Measurements from ENCODE around the gene DHDDS.
"Not testable (repeated sequence)": the region's sequence is repeated elsewhere in the genome, so short reads cannot be mapped to it uniquely, and the experiment has no call there.

Gene DHDDS

DNA sequence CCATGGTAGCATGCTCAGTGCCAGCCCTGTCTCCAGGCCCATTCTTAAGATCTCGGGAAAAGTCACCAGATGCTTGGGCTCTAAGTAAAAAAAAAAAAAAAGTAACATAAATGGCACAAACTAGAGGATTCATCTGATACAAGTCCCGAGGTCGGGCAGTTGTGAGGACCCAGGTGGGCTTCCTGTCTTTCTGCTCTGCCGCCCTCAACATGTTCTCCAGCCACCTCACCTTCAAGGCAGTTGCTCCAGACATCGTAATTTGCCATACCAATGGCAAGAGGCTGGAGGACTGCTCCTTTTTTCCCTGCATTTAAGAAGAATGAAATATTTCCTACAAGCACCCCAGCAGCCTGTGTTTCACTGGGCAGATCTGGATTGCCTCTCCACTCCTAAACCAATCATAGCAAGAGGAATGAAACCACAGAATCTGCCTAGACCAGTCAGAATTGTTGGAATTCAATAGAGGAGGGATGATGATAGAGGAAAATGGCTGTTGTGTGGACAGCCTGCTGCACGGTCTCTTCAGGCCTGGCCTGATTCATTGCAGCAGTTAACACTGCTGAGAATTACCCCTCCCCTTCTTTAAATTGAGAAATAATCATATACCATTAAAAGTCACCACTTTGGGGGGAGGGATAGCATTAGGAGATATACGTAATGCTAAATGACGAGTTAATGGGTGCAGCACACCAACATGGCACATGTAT is 45.5 kb downstream of the DHDDS start:
- no peak for DNase-seq

DNA sequence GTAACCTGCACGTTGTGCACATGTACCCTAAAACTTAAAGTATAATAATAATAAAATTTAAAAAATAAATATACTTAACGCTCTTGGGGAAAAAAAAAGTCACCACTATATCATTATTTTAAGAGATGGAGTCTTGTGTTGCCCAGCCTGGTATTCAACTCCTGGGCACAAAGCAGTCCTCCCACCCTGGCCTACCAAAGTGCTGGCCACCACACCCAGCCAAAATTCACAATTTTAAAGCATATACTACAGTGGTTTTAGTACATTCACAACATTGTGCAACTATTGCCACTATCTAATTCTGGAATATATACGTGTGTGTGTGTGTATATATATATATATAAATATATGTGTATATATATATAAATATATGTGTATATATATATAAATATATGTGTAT is 46.0 kb downstream of the DHDDS start:
- DNase-seq: no peak

DNA sequence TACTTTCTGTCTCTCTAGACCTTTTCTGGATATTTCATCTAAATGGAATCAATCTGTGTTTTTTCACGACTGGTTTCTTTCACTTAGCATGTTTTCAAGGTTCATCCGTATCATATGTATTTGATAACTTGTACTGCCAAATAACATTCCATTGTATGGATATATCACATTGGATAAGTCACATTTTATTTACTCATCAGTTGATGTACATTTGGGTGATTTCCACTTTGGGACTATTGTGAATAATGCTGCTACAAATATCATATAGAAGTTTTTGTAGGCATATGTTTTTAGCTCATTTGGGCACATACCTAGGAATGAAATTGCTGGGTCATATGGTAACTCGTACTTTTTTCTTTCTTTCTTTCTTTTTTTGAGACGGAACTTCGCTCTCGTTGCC is 46.9 kb downstream of the DHDDS start:
- DNase-seq: no peak

DNA sequence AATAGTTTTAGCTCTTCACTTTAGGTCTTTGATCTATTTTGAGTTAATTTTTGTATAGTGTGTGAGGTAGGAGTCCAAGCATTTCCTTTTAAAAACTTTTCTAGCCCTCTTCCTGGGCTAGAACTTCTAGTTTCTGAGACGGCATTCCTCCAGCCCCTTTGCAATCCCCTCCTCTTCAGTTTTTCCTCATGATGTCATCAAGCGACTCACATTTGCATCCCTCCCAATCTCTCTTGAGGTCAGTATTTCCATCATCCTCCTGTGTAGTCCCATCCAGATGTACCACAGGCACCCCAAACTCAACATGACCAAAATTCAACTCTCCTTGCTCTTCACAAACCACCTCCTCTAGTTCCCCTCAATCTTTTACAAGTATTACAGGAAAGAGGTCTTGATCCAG is 50.8 kb downstream of the DHDDS start:
- no peak for DNase-seq

DNA sequence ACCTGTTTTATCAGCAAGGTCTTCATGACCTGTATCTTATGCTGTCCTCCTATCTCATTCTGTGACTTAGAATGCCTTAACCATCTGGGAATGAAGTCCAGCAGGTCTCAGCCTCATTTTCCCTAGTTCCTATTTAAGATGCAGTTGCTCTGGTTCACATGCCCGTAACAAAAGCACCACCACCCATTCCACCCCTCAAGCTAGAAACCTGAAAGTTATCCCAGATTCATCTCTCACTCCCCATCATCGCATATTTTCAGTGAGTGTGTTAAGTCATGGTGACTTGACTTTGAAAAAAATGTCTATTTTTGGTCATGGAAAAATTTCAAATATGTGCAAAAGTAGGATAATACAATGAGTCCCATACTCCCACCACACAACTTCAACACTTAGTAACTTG is 51.9 kb downstream of the DHDDS start:
- no peak for DNase-seq

DNA sequence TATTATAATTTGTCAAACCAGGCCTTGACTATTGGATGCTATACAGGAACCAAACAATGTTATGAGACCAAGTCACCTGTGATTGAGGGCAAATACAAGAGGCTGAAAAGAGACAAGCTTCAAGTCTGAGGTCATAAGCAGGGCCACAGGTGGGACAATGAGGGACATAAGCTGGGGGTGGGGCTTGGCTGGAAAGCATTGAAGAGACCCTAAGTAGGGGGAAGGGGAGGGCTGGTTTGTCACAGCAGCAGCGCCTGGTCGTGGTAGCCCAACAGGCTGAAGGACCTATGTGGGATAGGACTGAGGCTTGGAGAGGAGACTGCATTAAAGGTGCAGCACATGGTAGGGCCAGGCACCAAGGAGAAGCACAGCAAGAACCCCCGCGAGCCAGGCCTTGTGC is 58.0 kb downstream of the DHDDS start:
- DNase-seq: no peak

DNA sequence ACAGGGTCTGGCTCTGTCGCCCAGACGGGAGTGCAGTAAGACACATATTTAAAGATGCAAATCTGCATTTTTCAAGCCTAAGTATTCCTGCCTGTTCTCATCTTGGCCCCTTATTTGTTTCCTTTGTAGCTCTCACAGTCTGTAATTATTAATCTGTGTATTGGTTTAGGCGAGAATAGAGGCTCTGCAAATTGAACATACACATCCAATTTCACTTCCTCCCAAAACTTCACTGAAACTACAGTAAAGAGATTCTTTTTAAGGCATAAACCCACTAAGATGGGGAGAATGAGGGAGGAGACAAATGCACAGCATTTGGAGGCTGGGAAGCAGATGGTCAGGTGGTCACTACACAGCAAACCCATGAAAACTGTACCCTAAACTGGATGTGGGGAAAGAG is 61.1 kb downstream of the DHDDS start:
- no peak for DNase-seq

DNA sequence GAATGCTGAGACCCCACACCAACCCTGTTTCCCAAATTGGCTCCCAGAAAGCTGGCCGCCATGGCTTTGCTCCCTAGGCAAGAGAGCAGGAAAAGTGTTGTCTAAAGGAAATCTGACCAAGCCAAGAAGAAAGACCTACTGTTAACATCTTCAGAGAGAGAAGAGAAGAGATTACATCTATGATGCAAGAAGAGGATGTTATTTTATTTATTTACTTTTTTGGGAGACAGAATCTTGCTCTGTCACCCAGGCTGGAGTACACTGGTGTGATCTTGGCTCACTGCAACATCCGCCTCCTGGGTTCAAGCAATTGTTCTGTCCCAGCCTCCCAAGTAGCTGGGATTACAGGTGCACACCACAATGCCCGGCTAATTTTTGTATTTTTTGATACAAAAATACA is 61.8 kb downstream of the DHDDS start:
- no peak for DNase-seq

DNA sequence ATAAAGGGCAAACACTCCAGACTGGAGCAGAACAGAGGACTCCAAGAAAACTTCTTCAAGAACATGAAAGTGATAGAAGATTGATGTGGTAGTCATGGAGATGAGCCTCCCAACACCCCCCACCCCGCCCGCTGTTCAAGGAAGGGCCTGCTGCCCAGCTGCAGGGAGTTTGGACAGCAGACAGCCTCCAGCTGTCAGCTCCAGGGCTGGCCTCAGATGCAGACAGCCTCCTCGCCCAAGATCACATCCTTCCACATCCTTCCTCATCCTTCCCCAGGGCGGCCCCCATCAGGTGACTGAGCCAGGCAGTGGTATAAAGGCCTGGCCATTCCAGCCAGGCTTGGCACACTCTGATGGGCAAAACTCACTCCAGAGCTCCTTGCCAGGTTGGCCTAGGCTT is 64.7 kb downstream of the DHDDS start:
- no peak for DNase-seq

DNA sequence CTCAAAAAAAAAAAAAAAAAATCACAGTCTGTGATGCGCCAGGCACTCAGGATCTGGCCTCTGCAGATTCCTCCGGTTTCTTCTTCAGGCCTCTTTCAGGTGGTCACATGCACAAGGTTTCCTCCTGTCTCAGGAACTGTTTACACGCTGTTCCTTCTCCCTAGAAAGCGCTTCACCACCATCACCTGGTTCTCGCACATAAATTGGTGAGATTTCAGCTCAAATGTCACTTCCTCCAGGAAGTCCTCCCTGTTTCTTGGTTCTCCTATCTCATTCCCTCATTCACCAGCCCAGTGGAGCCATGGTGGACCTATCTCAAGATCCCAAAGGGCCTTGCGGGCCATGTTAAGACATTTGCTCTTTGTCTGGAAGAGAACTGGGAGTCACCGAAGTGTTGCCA is 66.8 kb downstream of the DHDDS start:
- no peak for DNase-seq

DNA sequence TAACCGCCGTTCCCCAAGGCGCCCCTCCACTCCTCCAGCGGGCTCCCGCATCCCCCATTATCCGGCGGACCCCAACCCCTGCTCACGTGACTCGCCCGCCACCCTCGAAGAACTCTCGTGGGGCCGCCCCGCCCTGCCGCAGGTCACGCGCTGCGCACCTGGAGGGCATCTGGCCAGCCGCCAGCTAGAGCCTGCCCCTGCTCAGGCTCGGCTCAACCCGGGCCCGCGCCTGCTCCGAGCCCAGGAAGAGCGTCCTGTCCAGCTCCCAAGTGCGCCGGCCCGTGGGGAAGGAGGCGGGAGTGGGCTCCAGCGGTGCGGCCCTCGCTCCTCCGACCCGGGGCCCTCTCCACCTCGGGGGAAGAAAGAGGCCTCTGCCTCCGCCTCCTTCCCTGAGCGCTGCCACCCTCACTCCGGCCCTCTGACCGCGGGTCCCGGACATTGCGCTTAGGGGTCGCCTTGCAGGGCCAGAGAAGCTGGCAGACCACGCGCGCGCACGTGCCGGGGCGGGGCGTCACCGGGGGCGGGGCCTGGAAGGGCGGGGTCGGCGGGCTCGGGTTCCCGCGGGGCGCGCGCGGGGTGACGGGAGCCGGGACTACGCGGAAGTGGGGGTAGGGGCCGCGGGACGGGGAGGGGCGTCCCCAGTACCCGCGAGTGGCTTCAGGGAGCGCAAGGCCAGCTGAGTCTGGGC is 68.5 kb downstream of the DHDDS start:
- DNase-seq: peak; percentile 55

DNA sequence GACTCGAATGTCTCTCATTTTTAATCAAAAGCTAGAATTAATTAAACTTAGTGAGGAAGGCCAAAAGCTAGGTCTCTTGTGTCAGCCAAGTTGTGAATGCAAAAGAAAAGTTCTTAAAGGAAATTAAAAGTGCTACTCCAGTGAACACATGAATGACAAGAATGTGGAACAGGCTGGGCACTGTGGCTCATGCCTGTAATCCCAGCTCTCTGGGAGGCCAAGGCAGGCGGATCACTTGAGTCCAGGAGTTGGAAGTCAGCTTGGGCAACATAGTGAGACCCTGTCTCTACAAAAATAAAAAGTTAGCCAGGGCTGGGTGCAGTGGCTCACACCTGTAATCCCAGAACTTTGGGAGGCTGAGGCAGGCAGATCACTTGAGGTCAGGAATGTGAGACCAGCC is 78.6 kb downstream of the DHDDS start:
- DNase-seq: not testable (repeated sequence)

DNA sequence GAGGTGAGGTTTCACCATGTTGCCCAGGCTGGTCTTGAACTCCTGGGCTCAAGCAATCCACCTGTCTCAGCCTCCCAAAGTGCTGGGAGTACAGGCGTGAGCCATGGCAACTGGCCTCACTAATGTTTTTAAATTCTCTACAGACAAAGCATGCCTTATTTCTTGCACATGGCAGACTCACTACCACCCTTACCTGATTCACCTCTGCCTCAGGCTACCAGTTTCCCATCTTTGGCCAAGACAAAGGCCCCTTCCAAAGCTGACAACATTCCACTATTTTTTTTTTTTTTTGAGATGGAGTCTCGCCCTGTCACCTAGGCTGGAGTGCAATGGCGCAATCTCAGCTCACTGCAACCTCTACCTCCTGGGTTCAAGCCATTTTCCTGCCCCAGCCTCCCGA is 83.7 kb downstream of the DHDDS start:
- not testable (repeated sequence) for DNase-seq

DNA sequence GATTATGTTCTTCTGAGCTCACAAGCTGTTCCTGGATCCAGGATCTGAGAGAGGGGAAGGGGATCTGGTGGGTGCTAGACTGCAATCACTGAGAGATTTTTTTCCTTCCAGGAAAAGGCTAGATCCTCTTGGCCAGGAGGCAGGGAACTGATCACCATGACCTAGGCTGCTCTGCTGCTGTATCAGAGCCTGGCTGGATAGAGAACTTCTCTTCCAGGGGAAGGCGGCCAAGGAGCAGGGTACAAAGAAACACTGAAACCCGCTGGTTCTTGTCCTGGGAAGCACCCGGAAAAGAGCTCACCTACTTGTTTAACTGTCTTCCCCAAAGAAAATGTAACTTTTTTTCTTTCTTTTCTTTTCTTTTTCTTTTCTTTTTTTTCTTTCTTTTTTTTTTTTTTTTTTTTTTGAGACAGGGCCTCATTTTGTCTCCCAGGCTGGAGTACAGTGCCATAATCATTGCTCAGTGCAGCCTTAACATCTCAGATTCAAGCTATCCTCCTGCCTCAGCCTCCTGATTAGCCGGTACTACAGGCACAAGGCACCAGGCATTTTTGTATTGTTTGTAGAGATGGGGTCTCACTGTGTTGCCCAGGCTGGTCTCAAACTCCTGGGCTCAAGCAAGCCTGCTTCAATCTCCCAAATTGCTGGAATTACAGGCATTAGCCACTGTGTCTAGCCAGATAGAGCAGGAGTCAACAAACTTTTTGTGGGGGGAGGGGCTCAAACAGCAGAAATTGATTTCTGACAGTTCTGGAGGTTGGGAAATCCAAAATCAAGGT is 85.1 kb downstream of the DHDDS start:
- no peak for DNase-seq

DNA sequence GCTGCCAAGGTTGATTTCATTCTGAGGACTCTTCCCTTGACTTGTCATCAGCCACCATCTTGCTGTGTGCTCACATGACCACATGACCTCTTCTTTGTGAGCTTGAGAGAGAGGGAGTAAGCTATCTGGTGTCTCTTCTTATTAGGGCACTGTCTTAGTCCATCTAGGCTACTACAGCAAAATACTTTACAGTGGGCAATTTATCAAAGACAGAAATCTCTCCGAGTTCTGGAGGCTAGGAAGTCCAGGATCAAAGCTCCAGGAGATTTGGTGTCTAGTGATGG is 85.6 kb downstream of the DHDDS start:
- DNase-seq: no peak

DNA sequence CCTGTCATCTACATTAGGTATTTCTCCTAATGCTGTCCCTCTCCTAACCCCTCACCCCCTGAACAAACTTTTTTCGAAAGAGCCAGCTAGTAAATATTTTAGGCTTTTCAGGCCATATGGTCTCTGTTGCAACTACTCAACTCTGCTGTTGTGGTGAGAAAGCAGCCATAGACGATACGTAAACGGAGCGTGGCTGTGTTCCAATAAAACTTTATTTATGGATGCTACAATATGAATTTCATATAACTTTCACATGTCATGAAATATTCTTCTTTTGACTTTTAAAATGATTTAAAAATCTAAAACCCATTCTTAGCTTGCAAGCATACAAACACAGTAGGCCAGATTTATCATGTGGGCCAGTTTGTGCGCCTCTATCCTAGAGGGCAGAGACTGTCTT is 86.2 kb downstream of the DHDDS start:
- no peak for DNase-seq

DNA sequence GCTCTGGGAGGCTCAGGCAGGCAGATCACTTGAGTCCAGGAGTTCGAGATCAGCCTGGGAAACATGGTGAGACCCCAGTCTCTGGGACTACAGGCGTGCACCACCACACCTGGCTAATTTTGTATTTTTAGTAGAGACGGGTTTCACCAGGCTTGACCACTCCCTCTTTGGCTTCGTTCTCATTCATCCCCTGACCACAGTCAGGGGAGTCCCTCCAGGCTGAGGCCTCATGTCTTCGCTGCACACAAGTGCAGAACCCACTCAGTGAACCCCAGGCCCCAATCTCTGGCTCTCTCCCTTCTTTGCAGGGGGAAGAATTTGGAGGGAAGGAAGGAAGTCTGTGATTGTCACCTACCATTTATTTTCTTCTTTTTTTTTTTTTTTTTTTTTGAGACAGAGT is 88.2 kb downstream of the DHDDS start:
- no peak for DNase-seq
